GM12878 (cell line): ENCODE measurements around the gene PRR20B. TPM values are rescaled to one million over a fixed set of nuclear protein-coding genes. Genes with fewer than 3 reads are reported as not detected.

ENCODE experiments used
- ATAC-seq: fragments of 200-7000 bp; cut with Tn5 transposase; 3 replicates; pipeline ENCODE4 v1.9.1; 2020; ENCODE audit warnings: mild to moderate bottlenecking, moderate library complexity
- BruUV-seq: library from RNA; stranded (reverse); fragments of 400-500 nt; replicated peaks from 2 replicates; lab custom pipeline; 2021; lab: Mats Ljungman, UMichigan
- CTCF ChIA-PET: fragments of 300-600 bp; sonication (Branson Sonifier 250); formaldehyde crosslinking; extraction: SDS; loops from one replicate; lab custom pipeline; 2021; ENCODE audit warnings: inconsistent platforms; lab: Yijun Ruan, JAX
- POLR2A ChIA-PET: fragments of 350-600 bp; formaldehyde crosslinking; extraction: SDS; loops from one replicate; lab custom pipeline; 2021; ENCODE audit warnings: inconsistent platforms; lab: Charles Lee
- RAD21 ChIA-PET: fragments of 300-600 bp; sonication (Branson Sonifier 250); formaldehyde crosslinking; loops from one replicate; lab custom pipeline; 2023; ENCODE audit warnings: antibody characterized with exemption; ENCODE audit not compliant: unreplicated experiment; lab: Charles Lee
- SMC1A ChIA-PET: fragments of 300-600 bp; sonication (Branson Sonifier 250); formaldehyde crosslinking; loops from one replicate; lab custom pipeline; 2023; ENCODE audit not compliant: unreplicated experiment, uncharacterized antibody; lab: Charles Lee
- DNase-seq: peaks from one replicate; pipeline ENCODE4 v3.0.0-alpha.2; 2011; ENCODE audit warnings: low read depth, low spot score
- FAIRE-seq: peaks from 3 replicates; lab custom pipeline; 2011; peaks lifted over from hg19 to GRCh38; lab: Jason Lieb, UNC
- H2AFZ ChIP-seq: 2 replicates; pipeline ENCODE4 v1.6.0; 2011; ENCODE audit warnings: low read depth, low read length, control low read depth; ENCODE audit not compliant: control insufficient read depth
- H3K27ac ChIP-seq: 2 replicates; pipeline ENCODE4 v1.5.1; 2011; ENCODE audit warnings: control low read depth; ENCODE audit not compliant: control insufficient read depth, insufficient read depth
- H3K27me3 ChIP-seq, 2 experiments: replicated peaks in 1 of 2; 2 replicates each; pipeline versions ENCODE4 v1.6.0 to v1.6.1; 2011; ENCODE audit warnings: low read length in 1 of 2; ENCODE audit not compliant: control insufficient read depth in 2 of 2, insufficient read depth in 2 of 2
- H3K36me3 ChIP-seq, 2 experiments: 2 replicates each; pipeline ENCODE4 v1.5.1; 2011; ENCODE audit warnings: low read length in 1 of 2; ENCODE audit not compliant: control insufficient read depth in 2 of 2, insufficient read depth in 2 of 2
- H3K4me1 ChIP-seq: 2 replicates; pipeline ENCODE4 v1.6.1; 2011; ENCODE audit warnings: mild to moderate bottlenecking, low read length, moderate library complexity, mixed read lengths; ENCODE audit not compliant: control insufficient read depth, insufficient read depth
- H3K4me2 ChIP-seq: 2 replicates; pipeline ENCODE4 v1.6.0; 2011; ENCODE audit warnings: control low read depth; ENCODE audit not compliant: control insufficient read depth, insufficient read depth
- H3K4me3 ChIP-seq: fragments of 200-600 bp; sonication (generic); 2 replicates; pipeline ENCODE4 v1.5.1; 2016
- H3K79me2 ChIP-seq: 2 replicates; pipeline ENCODE4 v1.6.0; 2011; ENCODE audit warnings: low read length; ENCODE audit not compliant: control insufficient read depth, insufficient read depth
- H3K9ac ChIP-seq: 2 replicates; pipeline ENCODE4 v1.8.0; 2011; ENCODE audit warnings: low read length, control low read depth, mixed read lengths; ENCODE audit not compliant: control insufficient read depth, insufficient read depth
- H3K9me3 ChIP-seq: replicated peaks from 3 replicates; pipeline ENCODE4 v1.5.1; 2011; ENCODE audit warnings: mild to moderate bottlenecking, low read length; ENCODE audit not compliant: control insufficient read depth, insufficient read depth
- H4K20me1 ChIP-seq: 2 replicates; pipeline ENCODE4 v1.6.0; 2011; ENCODE audit not compliant: control insufficient read depth, insufficient read depth
- ATF7 ChIP-seq: fragments of 450-650 bp; IDR thresholded peaks from 2 replicates; pipeline ENCODE4 v1.6.1; 2016; ENCODE audit warnings: low read depth, mild to moderate bottlenecking
- CHD4 ChIP-seq: fragments of 200-600 bp; sonication (generic); IDR thresholded peaks from 2 replicates; pipeline ENCODE4 v1.6.1; 2016; ENCODE audit warnings: mild to moderate bottlenecking
- FOXM1 ChIP-seq: IDR thresholded peaks from 2 replicates; pipeline ENCODE4 v1.6.1; 2012; ENCODE audit warnings: low read depth, mild to moderate bottlenecking, inconsistent platforms, low read length, moderate library complexity
- POU2F2 ChIP-seq: IDR thresholded peaks from 3 replicates; pipeline ENCODE4 v1.6.1; 2011; ENCODE audit warnings: low read depth, mild to moderate bottlenecking, low read length, borderline replicate concordance
- RCOR1 ChIP-seq: conservative IDR thresholded peaks from 2 replicates; pipeline ENCODE4 v1.6.1; 2012; ENCODE audit warnings: low read depth, low read length, improper control_type of control experiment
- SIX5 ChIP-seq: IDR thresholded peaks from 2 replicates; pipeline ENCODE4 v1.6.1; 2011; ENCODE audit warnings: mild to moderate bottlenecking, low read depth, low read length, moderate library complexity; ENCODE audit not compliant: severe bottlenecking
- SMARCA5 ChIP-seq: fragments of 450-650 bp; IDR thresholded peaks from 2 replicates; pipeline ENCODE4 v1.6.1; 2017; ENCODE audit warnings: mild to moderate bottlenecking
- SPI1 ChIP-seq: IDR thresholded peaks from 2 replicates; pipeline ENCODE4 v1.6.1; 2011; ENCODE audit warnings: low read depth, mild to moderate bottlenecking, low read length, moderate library complexity, borderline replicate concordance; ENCODE audit not compliant: insufficient read depth
- WGBS: methylation state at CpG from one replicate; pipeline ENCODE4 v1.1.6; 2016; ENCODE audit warnings: low lambda C conversion rate; ENCODE audit not compliant: insufficient replicate concordance, insufficient coverage; ENCODE audit errors: missing lambda C conversion rate; 5-methylcytosine and 5-hydroxymethylcytosine counted together
- in situ Hi-C: fragments of 300-500 bp; cut with MboI; formaldehyde crosslinking; loops from 9 replicates; pipeline ENCODE4 v1.14.3; 2018; ENCODE audit warnings: mixed read lengths
- intact Hi-C: fragments of 100-400 bp; cut with micrococcal nuclease; formaldehyde crosslinking; loops from one replicate; pipeline ENCODE4 v1.14.2; 2022; ENCODE audit not compliant: unreplicated experiment
- polyA plus RNA-seq, 11 experiments: library from polyadenylated mRNA; depleted of rRNA in 4 of 11; unstranded in 6 of 11; stranded (reverse) in 5 of 11; fragments of >200 nt; fragmentation: Nextera tagmentation in 4 of 11; fragmentation: Illumina TruSeq in 1 of 11; extraction: Ambion mirVana in 4 of 11; extraction: Trizol in 1 of 11; gene quantifications; 1 replicate in 1 of 11; 2 replicates in 10 of 11; pipeline versions ENCODE4 v1.2.1 to v1.2.3, GENCODE V29; 2011 to 2016; ENCODE audit warnings: inconsistent platforms in 2 of 11, missing spikeins in 2 of 11, low read depth in 1 of 11
- total RNA-seq, 4 experiments: library from RNA; depleted of rRNA in 3 of 4; stranded (reverse); fragments of >200 nt in 3 of 4; fragmentation: Illumina TruSeq in 1 of 4; extraction: Trizol in 1 of 4; gene quantifications; 2 replicates each; pipeline versions ENCODE4 v1.2.1 to v1.2.3, GENCODE V29; 2013 to 2021
- TF ChIP-seq, protein P1 (sequence below): IDR thresholded peaks from 2 replicates; pipeline ENCODE4 v1.6.1; 2011; ENCODE audit warnings: mild to moderate bottlenecking, low read depth, low read length, moderate library complexity; ENCODE audit not compliant: insufficient replicate concordance
- TF ChIP-seq, protein P2 (sequence below): IDR thresholded peaks from 2 replicates; pipeline ENCODE4 v1.6.1; 2012; ENCODE audit warnings: low read depth, low read length, improper control_type of control experiment
- TF ChIP-seq, protein P3 (sequence below): fragments of 450-650 bp; IDR thresholded peaks from 2 replicates; pipeline ENCODE4 v1.6.1; 2017; ENCODE audit warnings: antibody characterized with exemption, mild to moderate bottlenecking, moderate library complexity

Gene PRR20B
- total and polyA plus RNA-seq, 10 of the 15 experiments (the other 5 are each of a cell fraction or from before 2014, with no cell fraction given) = not detected

DNA sequence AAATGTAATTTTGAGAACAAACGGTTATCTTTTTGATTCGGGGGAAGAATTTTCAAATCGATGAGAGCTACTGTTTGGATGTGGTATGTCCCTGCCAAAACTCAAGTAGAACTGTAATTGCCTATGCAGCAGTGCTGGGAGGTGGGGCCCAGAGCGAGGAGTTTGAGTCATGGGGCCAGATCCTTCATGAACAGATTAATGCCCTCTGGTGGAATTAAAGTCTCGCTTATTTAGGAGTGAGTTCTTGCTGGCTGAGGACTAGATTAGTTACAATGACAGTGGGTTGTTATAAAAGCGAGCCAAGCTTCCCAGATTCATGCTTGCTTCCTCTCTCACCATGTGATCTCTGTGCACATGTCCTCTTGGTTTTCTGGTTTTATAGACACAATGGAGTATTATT is 18.4 kb upstream of the PRR20B start (continued):
- TF ChIP-seq POU2F2 (no peak), SIX5 (no peak), SPI1 (no peak), ATF7 (no peak)
- TF ChIP-seq, protein P1, sequence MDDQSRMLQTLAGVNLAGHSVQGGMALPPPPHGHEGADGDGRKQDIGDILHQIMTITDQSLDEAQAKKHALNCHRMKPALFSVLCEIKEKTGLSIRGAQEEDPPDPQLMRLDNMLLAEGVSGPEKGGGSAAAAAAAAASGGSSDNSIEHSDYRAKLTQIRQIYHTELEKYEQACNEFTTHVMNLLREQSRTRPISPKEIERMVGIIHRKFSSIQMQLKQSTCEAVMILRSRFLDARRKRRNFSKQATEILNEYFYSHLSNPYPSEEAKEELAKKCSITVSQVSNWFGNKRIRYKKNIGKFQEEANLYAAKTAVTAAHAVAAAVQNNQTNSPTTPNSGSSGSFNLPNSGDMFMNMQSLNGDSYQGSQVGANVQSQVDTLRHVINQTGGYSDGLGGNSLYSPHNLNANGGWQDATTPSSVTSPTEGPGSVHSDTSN = no peak
- TF ChIP-seq, protein P2, sequence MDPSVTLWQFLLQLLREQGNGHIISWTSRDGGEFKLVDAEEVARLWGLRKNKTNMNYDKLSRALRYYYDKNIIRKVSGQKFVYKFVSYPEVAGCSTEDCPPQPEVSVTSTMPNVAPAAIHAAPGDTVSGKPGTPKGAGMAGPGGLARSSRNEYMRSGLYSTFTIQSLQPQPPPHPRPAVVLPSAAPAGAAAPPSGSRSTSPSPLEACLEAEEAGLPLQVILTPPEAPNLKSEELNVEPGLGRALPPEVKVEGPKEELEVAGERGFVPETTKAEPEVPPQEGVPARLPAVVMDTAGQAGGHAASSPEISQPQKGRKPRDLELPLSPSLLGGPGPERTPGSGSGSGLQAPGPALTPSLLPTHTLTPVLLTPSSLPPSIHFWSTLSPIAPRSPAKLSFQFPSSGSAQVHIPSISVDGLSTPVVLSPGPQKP = no peak
- TF ChIP-seq, protein P3, sequence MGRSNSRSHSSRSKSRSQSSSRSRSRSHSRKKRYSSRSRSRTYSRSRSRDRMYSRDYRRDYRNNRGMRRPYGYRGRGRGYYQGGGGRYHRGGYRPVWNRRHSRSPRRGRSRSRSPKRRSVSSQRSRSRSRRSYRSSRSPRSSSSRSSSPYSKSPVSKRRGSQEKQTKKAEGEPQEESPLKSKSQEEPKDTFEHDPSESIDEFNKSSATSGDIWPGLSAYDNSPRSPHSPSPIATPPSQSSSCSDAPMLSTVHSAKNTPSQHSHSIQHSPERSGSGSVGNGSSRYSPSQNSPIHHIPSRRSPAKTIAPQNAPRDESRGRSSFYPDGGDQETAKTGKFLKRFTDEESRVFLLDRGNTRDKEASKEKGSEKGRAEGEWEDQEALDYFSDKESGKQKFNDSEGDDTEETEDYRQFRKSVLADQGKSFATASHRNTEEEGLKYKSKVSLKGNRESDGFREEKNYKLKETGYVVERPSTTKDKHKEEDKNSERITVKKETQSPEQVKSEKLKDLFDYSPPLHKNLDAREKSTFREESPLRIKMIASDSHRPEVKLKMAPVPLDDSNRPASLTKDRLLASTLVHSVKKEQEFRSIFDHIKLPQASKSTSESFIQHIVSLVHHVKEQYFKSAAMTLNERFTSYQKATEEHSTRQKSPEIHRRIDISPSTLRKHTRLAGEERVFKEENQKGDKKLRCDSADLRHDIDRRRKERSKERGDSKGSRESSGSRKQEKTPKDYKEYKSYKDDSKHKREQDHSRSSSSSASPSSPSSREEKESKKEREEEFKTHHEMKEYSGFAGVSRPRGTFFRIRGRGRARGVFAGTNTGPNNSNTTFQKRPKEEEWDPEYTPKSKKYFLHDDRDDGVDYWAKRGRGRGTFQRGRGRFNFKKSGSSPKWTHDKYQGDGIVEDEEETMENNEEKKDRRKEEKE = no peak

DNA sequence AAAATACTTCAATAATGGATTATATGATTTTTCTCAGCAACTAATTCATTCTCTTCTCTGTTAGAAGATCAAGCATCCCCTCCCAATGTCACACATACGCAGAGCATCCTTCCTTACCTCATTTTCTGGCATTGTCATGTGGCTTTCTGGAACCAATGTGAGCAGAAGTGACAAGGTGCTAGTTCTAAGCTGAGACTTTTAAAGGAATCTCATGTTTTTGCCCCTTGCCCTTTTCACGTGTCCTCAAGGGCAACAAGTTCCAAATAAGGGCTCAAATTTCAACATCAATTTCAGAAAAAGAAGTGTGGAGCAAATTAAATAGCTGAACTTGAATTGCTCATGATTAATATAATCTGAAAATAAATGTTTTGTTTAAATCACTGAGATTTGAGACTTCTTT is 11.2 kb upstream of the PRR20B start:
- Histone ChIP-seq H3K36me3 (no peaks in the 10 kb centered on the region), H2AFZ (no peak overlapping the region), H3K27me3 (no peaks in the 10 kb centered on the region), H4K20me1 (no peaks in the 10 kb centered on the region), H3K4me1 (no peaks in the 10 kb centered on the region), H3K9ac (no peak overlapping the region), H3K79me2 (no peaks in the 10 kb centered on the region), H3K27ac (no peak overlapping the region), H3K9me3 (no peaks in the 10 kb centered on the region; the same call in 2 of the 3 replicates), H3K4me2 (no peak overlapping the region), H3K4me3 (no peak overlapping the region)
- in situ Hi-C loops (no loop called here), intact Hi-C loops (no loop called here)
- ChIA-PET CTCF (no interaction called here), POLR2A (no interaction called here), RAD21 (no interaction called here), SMC1A (no interaction called here)
- WGBS = 0% methylated on average over 2 of the region's 2 CpGs
- FAIRE-seq (no peak), DNase-seq (no peak), ATAC-seq (no peak)
- BruUV-seq = no TSS peak
- TF ChIP-seq SMARCA5 (no peak), CHD4 (no peak), RCOR1 (no peak), FOXM1 (no peak)
